Endodermal cell (in vitro differentiated cells): ENCODE data around the gene KIFBP. TPM values are rescaled to one million over a fixed set of nuclear protein-coding genes. Genes with fewer than 3 reads are reported as not detected.
A peak's percentile ranks its signal among the peaks of the same experiment; 100 is the strongest.

Source experiments
- DNase-seq: peaks from one replicate; pipeline ENCODE4 v3.0.0-alpha.2; 2017
- H3K27ac ChIP-seq: 2 replicates; pipeline ENCODE4 v1.5.1; 2013; ENCODE audit warnings: mild to moderate bottlenecking, low read depth, low read length, moderate library complexity
- H3K27me3 ChIP-seq: 2 replicates; pipeline ENCODE4 v1.6.1; 2013; ENCODE audit warnings: mild to moderate bottlenecking, low read length, moderate library complexity; ENCODE audit not compliant: insufficient read depth, control insufficient read depth, poor library complexity, severe bottlenecking
- H3K36me3 ChIP-seq: 2 replicates; pipeline ENCODE4 v1.7.0; 2013; ENCODE audit warnings: mild to moderate bottlenecking, low read length, moderate library complexity; ENCODE audit not compliant: control insufficient read depth, insufficient read depth
- H3K4me1 ChIP-seq: one replicate; pipeline ENCODE4 v1.7.0; 2013; ENCODE audit warnings: low read length; ENCODE audit not compliant: control insufficient read depth, insufficient read depth
- H3K4me3 ChIP-seq: 2 replicates; pipeline ENCODE4 v1.5.1; 2013; ENCODE audit warnings: mild to moderate bottlenecking, low read length, moderate library complexity
- H3K9ac ChIP-seq: 2 replicates; pipeline ENCODE4 v1.6.1; 2013; ENCODE audit warnings: mild to moderate bottlenecking, low read length, moderate library complexity; ENCODE audit not compliant: poor library complexity, severe bottlenecking; ENCODE audit errors: extremely low read depth
- H3K9me3 ChIP-seq: 2 replicates; pipeline ENCODE4 v1.6.1; 2013; ENCODE audit warnings: mild to moderate bottlenecking, low read length, moderate library complexity; ENCODE audit not compliant: control insufficient read depth
- H3K27ac Mint-ChIP-seq: 2 replicates; pipeline ENCODE4 v1.8.0; 2020; ENCODE audit warnings: mixed read lengths
- H3K27me3 Mint-ChIP-seq: 2 replicates; pipeline ENCODE4 v1.8.0; 2021; ENCODE audit warnings: mild to moderate bottlenecking, mixed read lengths; ENCODE audit not compliant: insufficient read depth
- H3K36me3 Mint-ChIP-seq: 2 replicates; pipeline ENCODE4 v1.8.0; 2020; ENCODE audit warnings: low read depth, mixed read lengths
- H3K4me1 Mint-ChIP-seq: 2 replicates; pipeline ENCODE4 v1.8.0; 2020; ENCODE audit warnings: mixed read lengths
- H3K4me3 Mint-ChIP-seq: 2 replicates; pipeline ENCODE4 v1.8.0; 2020; ENCODE audit warnings: mild to moderate bottlenecking, moderate library complexity, mixed read lengths
- H3K9me3 Mint-ChIP-seq: 2 replicates; pipeline ENCODE4 v1.8.0; 2020; ENCODE audit warnings: mild to moderate bottlenecking, mixed read lengths
- WGBS, 2 experiments: methylation state at CpG; one replicate each; pipeline versions ENCODE4 v1.1.5 to v1.1.7; 2013; ENCODE audit warnings: missing lambda C conversion rate in 2 of 2, mixed read lengths in 1 of 2; ENCODE audit not compliant: insufficient coverage in 1 of 2, insufficient read length in 1 of 2; 5-methylcytosine and 5-hydroxymethylcytosine counted together
- total RNA-seq, 2 donors: library from RNA; stranded (reverse); fragmentation: NEBNext Ultra II Directional in 1 of 2; extraction: Animal tissue kit (Norgen Biotek cat#: 25700) in 1 of 2; gene quantifications; 2 replicates in 1 of 2; 3 replicates in 1 of 2; pipeline ENCODE4 v1.2.1, GENCODE V29; 2021
- TF ChIP-seq, protein P1 (sequence below): fragments of 200-600 bp; sonication (generic); conservative IDR thresholded peaks from 2 replicates; pipeline ENCODE4 v1.5.0; 2021; ENCODE audit warnings: antibody characterized with exemption, mild to moderate bottlenecking

Gene KIFBP
- total RNA-seq, 2 donors from 2014 or later: 36.4 to 36.8 TPM

DNA sequence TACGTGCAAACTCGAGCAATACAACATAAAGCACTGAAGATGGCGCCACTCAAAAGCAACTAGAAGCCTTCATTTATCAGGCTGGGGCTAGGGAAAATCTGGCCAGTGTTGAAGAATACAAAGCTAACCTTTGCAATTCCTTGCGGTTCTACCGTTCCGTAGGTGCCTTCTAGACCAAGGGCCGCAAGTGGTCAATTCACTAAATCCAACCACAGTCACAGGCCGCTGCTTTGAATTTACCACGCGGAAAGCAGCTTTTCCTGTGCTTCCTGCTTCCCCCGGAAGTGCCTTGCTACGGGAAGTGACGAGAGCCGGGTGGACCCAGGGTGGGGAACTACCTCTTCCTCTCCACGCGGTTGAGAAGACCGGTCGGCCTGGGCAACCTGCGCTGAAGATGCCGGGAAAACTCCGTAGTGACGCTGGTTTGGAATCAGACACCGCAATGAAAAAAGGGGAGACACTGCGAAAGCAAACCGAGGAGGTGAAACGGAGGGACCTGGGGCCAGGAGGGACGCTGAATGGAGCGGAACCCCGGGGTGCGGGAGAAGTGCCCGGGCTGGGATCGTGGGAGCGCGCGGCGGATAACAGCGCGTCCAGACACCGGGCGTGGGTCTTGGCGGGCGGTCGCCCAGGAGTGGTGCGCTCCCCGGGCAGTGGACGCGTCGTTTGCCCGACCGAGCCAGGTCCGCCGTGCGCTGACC lies 32.6 kb upstream of the KIFBP start, which contains the start of gene DDX21:
Gene DDX21 (plus strand): TSS at position 339 of the 701 bp plus-strand sequence. CDS start 56 bp downstream, at position 395.
- H3K4me1 Mint-ChIP-seq: peaks cover 6% of the 10 kb centered on the region

DNA sequence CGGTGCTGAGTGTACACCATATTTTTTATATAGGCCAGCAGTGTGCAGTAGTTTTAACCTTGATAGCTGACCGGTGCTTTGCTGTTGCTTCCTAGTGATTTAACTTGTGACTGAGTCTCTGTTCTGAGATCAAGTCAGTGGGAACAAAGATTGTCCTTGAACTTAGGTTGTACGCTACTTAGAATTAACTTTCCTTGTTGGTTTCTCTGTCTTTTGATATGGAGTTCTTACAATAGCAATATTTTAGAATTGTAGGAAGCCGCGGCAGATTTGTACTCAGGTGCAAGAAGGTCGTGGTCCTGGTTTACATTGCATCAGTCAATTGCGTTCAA lies 31.4 kb upstream of the KIFBP start:
- peaks cover 39% of the 10 kb centered on the region for H3K36me3 Mint-ChIP-seq
- WGBS, 2 experiments: 47 to 49% methylated on average over 6 to 7 of the region's 7 CpGs
- H3K9me3 Mint-ChIP-seq: no peaks in the 10 kb centered on the region

More for the DNA sequence above, 32.6 kb upstream of the KIFBP start, which contains the start of gene DDX21:
- H3K9me3 ChIP-seq: no peaks in the 10 kb centered on the region
- Mint-ChIP-seq H3K4me3 (peak within 1 kb of the TSS; percentile 96), H3K27me3 (no peaks in the 10 kb centered on the region), H3K9me3 (no peaks in the 10 kb centered on the region), H3K36me3 (peaks cover 32% of the 10 kb centered on the region), H3K27ac (peak within 1 kb of the TSS; percentile 98)
- peaks cover 19% of the 10 kb centered on the region for H3K36me3 ChIP-seq
- peak within 1 kb of the TSS; percentile 36 for H3K27ac ChIP-seq
- 0% methylated on average over 31 to 53 of the region's 53 CpGs for WGBS, 2 experiments
- peak within 1 kb of the TSS; percentile 94 for H3K9ac ChIP-seq
- no peaks in the 10 kb centered on the region for H3K4me1 ChIP-seq
- TF ChIP-seq, protein P1, sequence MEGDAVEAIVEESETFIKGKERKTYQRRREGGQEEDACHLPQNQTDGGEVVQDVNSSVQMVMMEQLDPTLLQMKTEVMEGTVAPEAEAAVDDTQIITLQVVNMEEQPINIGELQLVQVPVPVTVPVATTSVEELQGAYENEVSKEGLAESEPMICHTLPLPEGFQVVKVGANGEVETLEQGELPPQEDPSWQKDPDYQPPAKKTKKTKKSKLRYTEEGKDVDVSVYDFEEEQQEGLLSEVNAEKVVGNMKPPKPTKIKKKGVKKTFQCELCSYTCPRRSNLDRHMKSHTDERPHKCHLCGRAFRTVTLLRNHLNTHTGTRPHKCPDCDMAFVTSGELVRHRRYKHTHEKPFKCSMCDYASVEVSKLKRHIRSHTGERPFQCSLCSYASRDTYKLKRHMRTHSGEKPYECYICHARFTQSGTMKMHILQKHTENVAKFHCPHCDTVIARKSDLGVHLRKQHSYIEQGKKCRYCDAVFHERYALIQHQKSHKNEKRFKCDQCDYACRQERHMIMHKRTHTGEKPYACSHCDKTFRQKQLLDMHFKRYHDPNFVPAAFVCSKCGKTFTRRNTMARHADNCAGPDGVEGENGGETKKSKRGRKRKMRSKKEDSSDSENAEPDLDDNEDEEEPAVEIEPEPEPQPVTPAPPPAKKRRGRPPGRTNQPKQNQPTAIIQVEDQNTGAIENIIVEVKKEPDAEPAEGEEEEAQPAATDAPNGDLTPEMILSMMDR: peak; percentile 73
- no peaks in the 10 kb centered on the region for H3K27me3 ChIP-seq
- DNase-seq: peak; percentile 93
- peak within 1 kb of the TSS; percentile 91 for H3K4me3 ChIP-seq

DNA sequence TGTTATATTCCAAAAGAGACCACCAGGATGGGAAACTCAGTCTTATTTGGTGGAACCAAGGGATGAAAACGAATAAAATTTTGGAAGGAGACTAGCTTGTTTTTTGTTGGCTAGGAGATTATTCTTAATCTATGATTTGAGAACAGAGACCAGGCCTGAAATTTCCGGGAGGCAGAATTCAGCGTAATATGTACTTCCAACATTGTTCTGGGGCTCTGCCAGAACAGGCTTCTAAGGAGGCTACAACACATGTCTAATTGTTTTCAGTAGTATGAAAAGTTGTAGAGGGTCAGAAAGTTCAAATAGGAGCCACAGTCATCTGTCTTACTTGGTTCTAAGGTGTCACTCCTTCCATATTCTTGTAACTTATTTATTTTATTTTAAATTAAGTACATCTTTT lies 30.9 kb upstream of the KIFBP start:
- H3K36me3 Mint-ChIP-seq: peaks cover 40% of the 10 kb centered on the region
- 80 to 86% methylated on average over 2 to 3 of the region's 3 CpGs for WGBS, 2 experiments
- H3K4me1 ChIP-seq: no peaks in the 10 kb centered on the region
- H3K9me3 ChIP-seq: no peaks in the 10 kb centered on the region
- H3K27me3 Mint-ChIP-seq: no peaks in the 10 kb centered on the region
- H3K36me3 ChIP-seq: peaks cover 36% of the 10 kb centered on the region
- peak overlapping the region; percentile 91 for H3K4me3 ChIP-seq
- H3K27me3 ChIP-seq: no peaks in the 10 kb centered on the region
- H3K27ac ChIP-seq: no peak overlapping the region
- DNase-seq: no peak
- TF ChIP-seq, protein P1: no peak
- peak overlapping the region; percentile 98 for H3K27ac Mint-ChIP-seq
- peak overlapping the region; percentile 96 for H3K4me3 Mint-ChIP-seq
- no peaks in the 10 kb centered on the region for H3K9me3 Mint-ChIP-seq
- H3K9ac ChIP-seq: peak overlapping the region; percentile 94
- peaks cover 6% of the 10 kb centered on the region for H3K4me1 Mint-ChIP-seq

More for the DNA sequence above, 31.4 kb upstream of the KIFBP start:
- peak overlapping the region; percentile 98 for H3K27ac Mint-ChIP-seq
- H3K4me1 ChIP-seq: no peaks in the 10 kb centered on the region
- H3K36me3 ChIP-seq: peaks cover 31% of the 10 kb centered on the region
- H3K9ac ChIP-seq: peak overlapping the region; percentile 94
- TF ChIP-seq, protein P1: no peak
- peak overlapping the region; percentile 96 for H3K4me3 Mint-ChIP-seq
- H3K4me1 Mint-ChIP-seq: peaks cover 6% of the 10 kb centered on the region
- H3K27ac ChIP-seq: no peak overlapping the region
- no peaks in the 10 kb centered on the region for H3K9me3 ChIP-seq
- DNase-seq: no peak
- peak overlapping the region; percentile 91 for H3K4me3 ChIP-seq
- H3K27me3 Mint-ChIP-seq: no peaks in the 10 kb centered on the region
- no peaks in the 10 kb centered on the region for H3K27me3 ChIP-seq
